Measurements from ENCODE around the gene EFHC1.

GRCh38 chr6:52547647-52548352, 127.7 kb downstream of the EFHC1 start:
- TF ChIP-seq POLR2A (IDR thresholded peaks at IDR 0.05) (no peak), CTCF (IDR thresholded peaks at IDR 0.05 in 8 of 11, conservative IDR thresholded peaks at IDR 0.05 in 3 of 11) (no peak)
